ENCODE data around the gene CX3CR1. TPM values are rescaled to one million over a fixed set of nuclear protein-coding genes. Genes with fewer than 3 reads are reported as not detected.

CX3CR1 gene
- total and polyA plus RNA-seq, 7 donors = 0.03 to 1.9 (median 0.55) TPM

- no peak for TF ChIP-seq CTCF (IDR thresholded peaks at IDR 0.05)
- H3K27me3 ChIP-seq (ENCODE audit: insufficient read depth in 3 of 3, low read length in 2 of 3) = no peaks in the 10 kb centered on the region
- intact Hi-C loops (cut with DNase I) = no loop called here
- ATAC-seq (no peak), DNase-seq (no peak)
- no peak overlapping the region for H3K4me3 ChIP-seq
- no peaks in the 10 kb centered on the region for H3K36me3 ChIP-seq (ENCODE audit: insufficient read depth in 1 of 2, low read depth in 1 of 2)
- H3K4me1 ChIP-seq = no peaks in the 10 kb centered on the region
- H3K27ac ChIP-seq = no peak overlapping the region
- peaks cover 14% of the 10 kb centered on the region for H3K9me3 ChIP-seq
These were observed 19.4 kb upstream of the CX3CR1 start for GRCh38 chr3:39299279-39299678.

GRCh38 chr3:39296197-39297077 is 16.6 kb upstream of the CX3CR1 start:
- Histone ChIP-seq H3K4me1 (no peaks in the 10 kb centered on the region), H3K27me3 (ENCODE audit: insufficient read depth in 3 of 3, low read length in 2 of 3) (no peaks in the 10 kb centered on the region), H3K4me3 (no peak overlapping the region), H3K27ac (no peak overlapping the region), H3K9me3 (peaks cover 10% of the 10 kb centered on the region), H3K36me3 (ENCODE audit: insufficient read depth in 1 of 2, low read depth in 1 of 2) (no peaks in the 10 kb centered on the region)
- ATAC-seq = no peak
- WGBS, 3 donors = 79 to 82% (median 81%) methylated on average over 4 of the region's 4 CpGs
- TF ChIP-seq CTCF (IDR thresholded peaks at IDR 0.05) = no peak
- intact Hi-C loops (cut with DNase I) = no loop called here
- DNase-seq = no peak

GRCh38 chr3:39295184-39295775 is 15.4 kb upstream of the CX3CR1 start:
- intact Hi-C loops (cut with DNase I) = no loop called here
- 85 to 89% (median 87%) methylated on average over 5 of the region's 5 CpGs for WGBS, 3 donors
- no peaks in the 10 kb centered on the region for H3K4me1 ChIP-seq

GRCh38 chr3:39294446-39295183 is 14.8 kb upstream of the CX3CR1 start:
- intact Hi-C loops (cut with DNase I) = loop anchor here in 1 of 2 donors (5.0 kb wide), 1 partner anchor 187 kb away; the partner anchor contains the start of genes GORASP1 and TTC21A
- ATAC-seq (no peak), DNase-seq (no peak)
- H3K9me3 ChIP-seq = peaks cover 10% of the 10 kb centered on the region
- 64 to 73% (median 72%) methylated on average over 10 of the region's 10 CpGs for WGBS, 3 donors
- no peaks in the 10 kb centered on the region for H3K36me3 ChIP-seq (ENCODE audit: insufficient read depth in 1 of 2, low read depth in 1 of 2)
- no peaks in the 10 kb centered on the region for H3K27me3 ChIP-seq (ENCODE audit: insufficient read depth in 3 of 3, low read length in 2 of 3)
- no peak for TF ChIP-seq CTCF (IDR thresholded peaks at IDR 0.05)
- no peak overlapping the region for H3K4me3 ChIP-seq
- no peak overlapping the region for H3K27ac ChIP-seq
- no peaks in the 10 kb centered on the region for H3K4me1 ChIP-seq

More at GRCh38 chr3:39295184-39295775, 15.4 kb upstream of the CX3CR1 start:
- DNase-seq (no peak), ATAC-seq (no peak)
- Histone ChIP-seq H3K9me3 (peaks cover 10% of the 10 kb centered on the region), H3K36me3 (ENCODE audit: insufficient read depth in 1 of 2, low read depth in 1 of 2) (no peaks in the 10 kb centered on the region), H3K27ac (no peak overlapping the region), H3K4me3 (no peak overlapping the region), H3K27me3 (ENCODE audit: insufficient read depth in 3 of 3, low read length in 2 of 3) (no peaks in the 10 kb centered on the region)
- TF ChIP-seq CTCF (IDR thresholded peaks at IDR 0.05) = no peak
